ENCODE measurements around the gene PHEX.
A peak's percentile ranks its signal among the peaks of the same experiment; 100 is the strongest.

The PHEX gene

DNA sequence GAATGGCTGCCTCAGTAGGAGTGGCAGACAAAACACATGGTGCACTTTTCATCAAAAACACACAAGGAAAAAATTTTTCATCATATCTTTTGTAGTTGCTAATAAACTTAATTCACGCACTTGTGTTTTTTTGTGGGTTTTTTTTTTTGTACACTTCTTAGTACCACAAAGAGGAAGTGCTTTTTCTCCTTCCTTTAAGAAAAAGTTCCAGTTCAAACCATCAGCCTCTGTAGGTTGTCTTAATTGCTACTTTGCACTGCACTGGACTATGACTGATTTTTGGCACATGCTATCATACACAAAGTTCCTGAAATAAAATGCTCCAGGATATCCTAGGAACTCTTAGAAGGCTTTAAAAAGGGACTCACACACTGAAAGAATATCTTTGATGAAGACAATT lies at the start of gene PHEX:
Gene PHEX (plus strand): TSS at position 242 of the 400 bp plus-strand sequence. CDS start 681 bp downstream, outside the sequence.
- DNase-seq (ENCODE audit: low read depth in 2 of 2) = no peak

DNA sequence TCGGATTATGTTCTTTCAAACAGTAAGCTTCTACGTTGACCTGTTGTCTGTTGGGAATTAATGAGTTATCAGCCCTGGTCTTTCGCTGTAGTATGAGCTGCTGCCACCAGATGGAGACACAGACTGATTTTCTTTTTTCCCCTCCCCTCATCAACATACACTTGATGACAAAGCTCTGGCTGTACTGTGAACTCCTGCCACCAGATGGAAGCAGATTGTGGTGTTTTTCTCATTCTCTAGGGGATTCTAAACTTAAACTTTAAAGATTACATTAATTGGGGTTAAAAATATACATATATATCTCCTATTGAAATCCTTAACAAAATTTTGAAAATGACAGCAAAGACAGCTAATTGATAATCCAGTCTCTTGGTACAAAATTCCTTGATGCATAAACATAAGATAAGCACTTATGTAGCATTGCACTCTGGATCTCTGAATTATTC lies 46.8 kb upstream of the PHEX start:
- peak; percentile 28 to 45 for DNase-seq (ENCODE audit: low read depth in 2 of 2)

DNA sequence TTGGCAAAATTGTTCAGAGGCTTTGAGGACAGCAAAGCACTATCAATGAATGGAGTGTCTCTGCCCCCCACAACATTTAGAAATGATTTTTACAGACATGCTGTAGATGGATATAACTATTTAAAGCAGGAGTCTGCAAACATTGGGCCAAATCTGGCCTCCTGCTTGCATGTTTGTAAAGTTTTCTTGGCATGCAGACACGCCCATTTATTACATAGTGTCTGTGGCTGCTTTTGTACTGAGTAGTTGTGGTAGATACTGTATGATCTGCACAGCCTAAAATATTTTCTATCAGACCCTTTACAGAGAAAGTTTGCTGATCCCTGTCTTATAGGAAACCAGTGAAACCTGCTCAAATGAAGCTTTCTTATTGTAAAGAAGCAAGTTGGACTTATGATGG lies 45.5 kb upstream of the PHEX start:
- no peak for DNase-seq (ENCODE audit: low read depth in 2 of 2)

DNA sequence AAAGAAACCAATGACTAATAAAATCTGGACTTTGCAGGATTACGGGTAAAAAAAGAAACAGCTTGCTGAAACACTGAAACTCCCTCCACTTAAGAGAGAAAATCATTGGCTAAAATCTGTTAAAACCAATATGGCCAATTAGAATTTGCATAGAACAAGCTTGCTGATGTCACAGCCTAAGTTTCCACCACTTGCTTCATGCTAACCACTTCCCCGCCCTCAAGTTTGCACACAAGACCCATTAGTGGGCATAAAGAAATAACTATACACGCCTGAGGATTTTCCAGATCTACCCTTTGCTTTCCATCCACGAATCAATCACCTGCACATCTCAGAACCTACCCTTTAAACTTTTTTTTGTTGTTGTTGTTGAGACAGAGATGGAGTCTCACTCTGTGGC lies 42.7 kb upstream of the PHEX start:
- peak in 1 of 2 experiments; percentile 20 for DNase-seq (ENCODE audit: low read depth in 2 of 2)

DNA sequence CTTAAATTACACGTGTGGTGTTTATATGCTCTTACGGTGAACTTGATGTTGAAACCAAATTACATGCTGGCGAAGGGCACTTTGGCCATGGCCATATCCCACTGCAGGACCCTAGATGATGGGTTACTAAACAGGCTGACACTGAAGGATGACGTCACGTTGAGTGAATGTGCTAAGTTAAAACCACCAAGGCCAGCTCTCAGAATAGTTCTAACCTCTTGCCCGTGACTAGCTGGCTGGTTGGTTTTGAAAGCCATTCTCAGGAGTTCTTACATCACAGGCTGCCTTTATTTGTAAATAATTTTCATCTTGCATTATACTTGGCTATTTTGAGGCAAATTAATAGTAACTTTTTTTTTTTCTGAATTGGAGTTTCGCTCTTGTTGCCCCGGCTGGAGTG lies 41.3 kb upstream of the PHEX start:
- DNase-seq (ENCODE audit: low read depth in 2 of 2) = no peak

DNA sequence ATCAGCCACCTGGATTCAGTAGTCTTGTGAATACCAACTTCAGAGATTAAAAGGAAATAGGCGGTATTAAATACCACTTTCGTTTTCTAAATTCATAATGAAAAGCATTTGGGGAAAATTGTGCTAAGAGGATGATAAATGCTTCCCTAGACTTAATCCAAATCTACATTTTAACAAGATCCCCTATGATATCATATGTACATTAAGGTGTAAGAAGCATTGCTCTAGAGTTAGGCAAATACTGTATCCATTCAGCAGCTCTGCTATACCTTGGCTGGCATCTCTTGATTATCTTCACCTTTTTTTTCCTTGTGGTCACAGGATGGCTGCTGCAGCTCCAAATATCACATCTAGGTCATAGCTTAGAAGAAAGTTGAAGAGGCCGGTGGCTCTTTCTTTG lies 40.6 kb upstream of the PHEX start:
- no peak for DNase-seq (ENCODE audit: low read depth in 2 of 2)

DNA sequence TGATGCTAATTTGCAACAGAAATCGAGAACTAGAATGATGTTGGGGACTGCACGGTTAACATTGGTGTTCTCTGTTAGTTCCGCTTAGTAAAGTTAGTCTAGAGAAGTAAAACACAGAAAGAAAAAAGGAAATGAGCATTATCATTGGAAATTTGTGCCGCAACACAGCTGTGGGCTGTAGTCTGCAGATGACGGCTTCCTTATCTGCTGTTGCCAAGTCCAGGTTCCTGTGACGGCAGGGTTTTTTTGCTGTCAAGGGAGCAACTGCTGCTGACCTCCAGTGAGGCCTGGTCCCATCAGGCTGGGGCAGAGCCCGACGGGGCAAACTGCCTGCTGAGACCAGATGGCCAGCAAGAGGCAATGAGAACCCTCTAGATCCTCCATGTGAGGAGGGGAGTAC lies 38.9 kb upstream of the PHEX start:
- no peak for DNase-seq (ENCODE audit: low read depth in 2 of 2)

DNA sequence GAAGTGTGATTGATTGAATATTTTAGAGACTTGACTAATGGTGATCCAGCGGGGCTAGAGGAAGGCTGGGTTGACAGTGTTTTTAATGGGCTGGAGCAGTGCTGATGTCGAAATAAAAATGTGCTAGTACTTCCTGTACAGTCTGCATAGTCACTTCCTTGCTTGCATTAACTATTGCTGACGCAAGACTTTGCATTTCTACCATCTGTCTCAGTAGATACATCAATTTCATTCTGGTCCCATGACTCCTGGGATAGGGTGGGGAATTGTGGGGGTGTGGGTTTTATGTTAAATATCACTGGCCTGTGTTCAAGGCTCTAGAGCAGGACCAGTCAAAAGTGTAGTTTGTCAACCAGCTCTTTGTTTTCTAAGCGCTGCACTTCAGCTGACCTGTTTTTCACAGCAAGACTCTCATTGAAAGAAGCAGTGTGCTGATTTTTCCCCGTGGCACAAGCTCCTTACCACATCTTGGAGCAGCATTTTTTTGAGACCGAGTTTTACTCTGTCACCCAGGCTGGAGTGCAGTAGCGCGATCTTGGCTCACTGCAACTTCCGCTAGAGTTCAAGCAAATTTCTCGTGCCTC lies 35.2 kb upstream of the PHEX start:
- no peak for DNase-seq (ENCODE audit: low read depth in 2 of 2)

DNA sequence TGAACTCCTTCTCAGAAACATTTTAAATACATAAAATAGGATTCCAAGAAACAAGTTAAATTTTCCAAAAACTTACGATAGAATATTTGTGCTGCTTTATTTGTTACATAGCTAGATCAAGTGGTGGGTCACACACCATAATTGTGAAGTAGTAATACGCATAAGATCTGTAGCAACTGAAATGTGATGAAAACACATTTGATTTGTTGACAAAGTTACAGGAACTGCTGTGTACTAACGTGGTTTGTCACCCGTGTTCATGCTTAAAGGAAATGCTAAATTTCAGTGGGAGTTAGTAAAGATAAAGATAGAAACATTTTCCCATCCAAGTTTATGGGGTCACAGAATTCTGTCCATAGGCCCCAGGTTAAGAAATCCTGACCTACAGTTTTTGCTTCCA lies 34.1 kb upstream of the PHEX start:
- DNase-seq (ENCODE audit: low read depth in 2 of 2) = no peak

DNA sequence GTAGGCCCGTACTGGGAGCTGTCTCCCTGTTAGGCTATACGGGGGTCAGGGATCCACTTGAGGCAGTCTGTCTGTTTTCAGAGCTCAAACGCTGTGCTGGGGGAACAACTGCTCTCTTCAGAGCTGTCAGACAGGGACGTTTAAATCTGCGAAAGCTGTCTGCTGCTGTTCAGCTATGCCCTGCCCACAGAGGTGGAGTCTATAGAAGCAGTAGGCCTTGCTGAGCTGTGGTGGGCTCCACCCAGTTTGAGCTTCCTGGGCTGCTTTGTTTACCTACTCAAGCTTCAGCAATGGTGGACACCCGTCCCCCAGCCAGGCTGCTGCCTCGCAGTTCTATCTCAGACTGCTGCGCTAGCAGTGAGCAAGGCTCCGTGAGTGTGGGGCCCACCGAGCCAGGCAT lies 27.3 kb upstream of the PHEX start:
- no peak for DNase-seq (ENCODE audit: low read depth in 2 of 2)

DNA sequence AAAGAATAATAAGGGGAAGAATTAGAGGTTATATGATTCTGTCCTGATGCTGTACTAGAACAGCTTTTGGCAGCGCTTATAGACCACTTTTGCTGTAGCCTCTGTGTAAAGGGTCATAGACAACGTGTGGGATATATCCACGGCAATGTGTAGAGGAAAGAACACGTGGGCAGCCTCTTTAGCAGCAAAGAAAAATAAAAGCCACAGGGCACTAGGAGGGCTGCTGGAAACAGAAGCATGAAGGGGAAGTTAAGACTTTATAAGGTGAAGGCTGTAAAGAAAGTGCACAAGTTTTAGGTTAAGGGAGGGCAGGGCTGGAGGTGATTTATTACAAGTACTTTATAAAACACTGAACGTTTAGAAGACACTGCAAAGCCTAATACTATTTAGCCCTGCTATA lies 20.1 kb upstream of the PHEX start:
- no peak for DNase-seq (ENCODE audit: low read depth in 2 of 2)

DNA sequence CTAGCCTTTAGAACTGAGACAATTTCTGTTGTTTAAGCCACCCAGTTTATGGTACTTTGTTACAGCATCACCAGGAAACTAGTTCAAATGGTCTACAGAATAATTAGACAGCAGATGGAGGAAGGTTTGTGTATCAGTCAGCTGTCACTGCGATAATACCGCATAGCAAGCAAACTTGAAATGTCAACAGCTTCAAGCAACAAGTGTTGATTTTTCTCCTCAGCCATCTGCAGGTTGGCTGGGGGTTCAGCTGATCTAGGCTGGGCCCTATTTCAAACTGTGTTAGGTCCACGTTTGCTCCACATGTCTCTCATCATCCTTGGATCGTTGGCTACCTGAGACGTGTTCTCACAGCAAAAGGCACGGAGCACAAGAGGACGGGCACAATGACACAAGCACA lies 19.2 kb upstream of the PHEX start:
- DNase-seq (ENCODE audit: low read depth in 2 of 2) = no peak

DNA sequence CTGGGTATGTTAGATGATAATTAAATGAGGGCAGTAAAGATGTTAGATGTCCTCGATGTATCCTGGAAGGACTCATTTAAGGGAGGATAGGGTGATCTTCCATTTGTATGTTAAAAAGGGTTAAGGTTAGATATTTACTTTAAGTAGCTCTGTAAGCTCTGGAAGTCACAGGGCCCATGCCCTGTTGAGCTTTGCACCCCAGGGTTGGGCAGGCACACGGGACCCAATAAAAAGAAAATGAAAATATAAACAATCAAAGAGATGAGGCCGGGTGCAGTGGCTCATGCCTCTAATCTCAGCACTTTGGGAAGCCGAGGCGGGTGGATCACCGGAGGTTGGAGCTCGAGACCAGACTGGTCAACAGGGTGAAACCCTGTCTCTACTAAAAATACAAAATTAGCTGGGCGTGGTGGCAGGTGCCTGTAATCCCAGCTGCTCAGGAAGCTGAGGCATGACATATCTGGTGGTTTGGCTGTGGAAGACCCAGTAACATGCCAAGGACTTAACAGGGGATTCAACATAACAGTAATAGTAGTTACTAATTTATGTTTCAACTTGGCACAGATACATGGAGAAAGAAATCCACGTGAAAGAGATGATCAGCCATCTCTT lies 16.9 kb upstream of the PHEX start:
- DNase-seq (ENCODE audit: low read depth in 2 of 2) = no peak

DNA sequence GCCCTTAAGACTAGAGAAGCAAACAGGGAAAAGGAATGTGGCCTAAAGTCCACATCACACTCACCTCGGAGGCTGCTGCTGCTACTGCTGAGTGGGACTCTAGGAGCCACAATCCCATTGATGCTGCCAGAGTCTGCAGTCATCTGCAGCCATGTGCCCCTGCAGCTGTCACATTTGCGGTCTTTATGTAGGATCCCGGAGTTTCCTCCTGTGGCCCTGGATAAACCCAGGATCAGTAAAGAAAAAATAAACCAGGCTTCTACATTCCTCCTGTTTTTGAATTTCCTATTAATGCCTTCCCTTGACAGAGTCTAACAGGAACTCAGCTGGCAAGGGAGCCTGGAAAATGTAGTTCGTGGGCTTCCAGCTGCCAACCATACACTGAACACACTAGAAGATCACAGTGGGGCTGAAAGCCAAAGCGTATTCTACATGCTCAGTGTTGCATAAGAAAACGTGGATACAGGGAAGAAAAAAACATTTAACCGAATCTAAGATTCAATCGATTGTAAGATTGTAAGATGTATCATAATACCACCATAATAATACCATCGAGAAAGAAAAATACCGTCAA lies 10.3 kb upstream of the PHEX start:
- DNase-seq (ENCODE audit: low read depth in 2 of 2) = no peak

DNA sequence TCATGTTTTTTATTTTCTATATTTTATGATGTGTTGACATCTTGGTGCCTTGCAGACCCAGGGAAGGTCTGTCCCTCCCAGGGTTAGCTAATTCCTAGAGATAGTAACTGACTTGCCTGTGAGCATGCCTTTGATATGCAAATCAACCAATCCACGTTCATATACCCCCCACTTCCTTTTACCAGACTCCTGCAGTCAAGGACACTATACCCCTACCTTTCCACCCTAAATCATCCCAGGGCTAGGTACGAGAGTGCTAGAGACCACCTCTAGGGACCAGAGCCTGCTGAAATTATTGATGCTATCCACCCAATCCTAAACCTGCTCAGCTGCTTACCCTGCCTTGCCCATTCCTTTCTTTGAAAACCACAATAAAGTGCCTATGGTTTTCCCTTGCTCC lies 7.5 kb upstream of the PHEX start:
- no peak for DNase-seq (ENCODE audit: low read depth in 2 of 2)

DNA sequence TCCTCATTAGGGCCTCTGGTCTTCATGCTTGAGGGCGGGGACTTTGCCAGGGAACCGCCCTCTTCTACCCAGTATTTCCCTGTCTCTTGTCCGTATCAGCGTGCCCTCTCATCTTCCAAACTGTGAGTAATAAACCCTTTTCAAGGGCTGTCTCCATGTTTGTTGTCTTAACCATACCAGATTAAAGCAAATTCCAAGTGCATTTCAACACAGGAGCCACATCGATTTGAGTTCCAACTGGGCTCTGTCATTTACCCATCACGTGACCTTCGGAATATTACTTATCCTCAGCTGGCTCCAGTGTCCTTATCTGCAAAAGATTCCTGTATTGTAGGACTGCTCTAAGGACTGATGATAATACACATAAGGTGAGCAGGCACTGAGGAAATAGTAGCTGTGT lies 6.4 kb upstream of the PHEX start:
- no peak for DNase-seq (ENCODE audit: low read depth in 2 of 2)

DNA sequence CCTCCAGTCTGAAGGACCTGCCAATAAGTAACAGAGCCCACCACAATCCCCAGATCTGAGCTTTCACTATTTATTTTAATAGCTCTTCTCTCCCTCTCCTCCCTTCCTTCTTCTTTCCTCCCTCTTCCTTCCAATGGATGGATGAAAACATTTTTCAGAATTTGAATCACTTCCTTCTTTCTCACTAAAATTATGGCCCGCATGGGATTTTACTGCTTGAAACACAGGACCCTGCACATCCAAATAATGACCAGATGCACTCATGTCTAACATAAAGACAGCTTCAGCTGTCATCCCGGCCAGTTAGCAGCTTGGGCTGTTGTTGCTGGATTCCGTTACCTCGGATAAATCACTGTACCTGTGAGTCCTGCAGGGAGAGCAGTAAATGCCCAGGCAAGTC lies 5.4 kb upstream of the PHEX start:
- no peak for DNase-seq (ENCODE audit: low read depth in 2 of 2)

DNA sequence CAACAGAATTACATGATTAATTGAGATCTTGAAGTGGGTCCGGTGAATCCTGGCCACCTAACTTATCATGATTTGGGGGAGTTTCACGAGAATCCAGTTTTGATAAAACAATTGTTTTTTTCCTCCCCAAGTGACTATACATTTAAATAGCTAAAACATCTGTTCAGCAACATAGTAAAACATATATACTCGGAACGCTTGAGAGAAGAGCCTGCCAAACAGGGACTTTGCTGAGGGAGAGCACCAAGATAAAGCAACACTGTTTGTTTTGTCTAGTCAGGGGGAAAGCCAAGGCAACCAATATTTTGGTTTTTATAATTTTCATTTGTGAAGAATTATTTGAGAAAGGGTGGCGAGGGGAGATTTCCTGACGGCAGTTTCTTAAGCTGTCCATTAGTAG lies 381 bp downstream of the PHEX start:
- DNase-seq (ENCODE audit: low read depth in 2 of 2) = no peak

DNA sequence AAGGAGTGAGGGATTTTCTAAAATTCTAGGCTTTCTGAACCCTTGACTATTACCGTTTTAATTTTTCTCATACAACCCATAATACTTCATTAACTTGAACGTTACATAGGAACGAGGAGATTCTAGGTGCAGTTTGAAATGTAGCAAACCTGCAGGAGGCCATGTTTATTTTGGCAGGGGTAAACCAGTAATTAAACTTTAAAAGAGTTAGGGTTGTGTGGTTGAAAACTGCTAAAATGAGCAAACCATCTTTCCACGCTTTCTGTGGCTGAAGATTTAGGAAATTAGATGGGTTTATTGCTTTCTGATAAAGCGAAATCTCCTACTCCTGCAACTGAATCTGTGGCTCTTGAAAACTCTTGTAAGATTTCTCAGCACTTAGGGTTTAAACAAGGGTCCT lies 1.7 kb downstream of the PHEX start:
- DNase-seq (ENCODE audit: low read depth in 2 of 2) = no peak

DNA sequence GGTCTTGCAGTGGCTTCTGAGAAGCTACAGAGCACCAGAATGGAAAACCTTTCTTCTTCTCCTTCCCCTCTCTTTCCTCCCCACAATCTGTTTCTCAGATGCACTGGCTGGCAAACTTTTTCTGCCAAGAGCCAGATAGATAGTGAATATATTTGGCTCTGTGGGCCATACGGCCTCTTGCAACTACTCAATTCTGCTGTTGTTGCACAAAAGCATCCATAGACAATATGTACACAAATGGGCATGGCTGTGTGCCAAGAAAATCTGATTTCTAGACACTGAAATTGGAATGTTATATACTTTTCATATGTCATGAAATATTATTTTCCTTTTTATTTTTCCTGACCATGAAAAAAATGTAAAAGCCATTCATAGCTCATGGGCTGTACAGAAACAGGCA lies 3.1 kb downstream of the PHEX start:
- DNase-seq (ENCODE audit: low read depth in 2 of 2) = no peak

DNA sequence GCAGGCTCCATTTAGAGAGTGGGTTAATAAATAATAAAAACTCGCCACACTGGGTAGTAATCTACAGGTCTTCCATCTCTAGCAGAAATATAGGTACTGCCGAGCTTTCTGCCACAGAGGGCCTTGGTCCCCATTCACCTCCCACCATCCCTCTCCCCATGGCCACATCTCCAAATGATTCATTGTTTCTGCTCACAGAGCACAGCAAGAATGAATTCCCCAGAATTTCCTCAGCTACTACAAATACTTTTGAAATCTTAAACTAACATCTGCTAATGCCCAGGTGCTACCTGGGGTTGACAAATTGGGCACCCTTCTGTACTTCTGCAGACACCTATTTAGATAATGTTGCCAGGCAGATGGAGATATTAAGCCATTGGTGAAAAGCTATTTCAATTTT lies 5.1 kb downstream of the PHEX start:
- no peak for DNase-seq (ENCODE audit: low read depth in 2 of 2)

DNA sequence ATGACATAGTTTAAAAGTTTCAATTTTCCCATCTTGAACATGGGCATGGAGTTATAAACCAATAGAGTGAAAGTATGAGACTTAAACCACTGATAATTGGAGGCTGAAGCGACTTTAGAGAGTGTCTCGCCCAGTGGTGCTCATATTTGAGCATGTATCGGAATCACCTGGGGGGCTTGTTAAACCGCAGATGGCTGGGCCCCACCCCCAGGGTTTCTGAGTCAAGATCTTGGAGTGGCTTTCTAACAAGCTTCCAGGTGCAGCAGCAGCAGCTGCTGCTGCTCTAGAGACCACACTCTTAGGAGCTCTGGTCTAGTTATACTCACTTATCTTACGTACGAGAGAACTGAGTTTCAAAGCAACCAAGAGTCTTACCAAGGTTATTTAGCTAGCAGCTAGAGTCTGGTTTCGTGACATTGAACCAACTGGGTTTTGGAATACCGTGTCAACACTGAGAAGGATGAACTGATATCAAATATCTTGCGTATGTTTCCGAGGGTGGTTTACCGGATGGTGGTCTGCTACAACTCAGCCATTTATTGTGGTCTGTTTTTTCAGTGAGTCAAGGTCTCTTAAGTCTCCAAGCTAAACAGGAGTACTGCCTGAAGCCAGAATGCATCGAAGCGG lies 5.9 kb downstream of the PHEX start:
- no peak for DNase-seq (ENCODE audit: low read depth in 2 of 2)

DNA sequence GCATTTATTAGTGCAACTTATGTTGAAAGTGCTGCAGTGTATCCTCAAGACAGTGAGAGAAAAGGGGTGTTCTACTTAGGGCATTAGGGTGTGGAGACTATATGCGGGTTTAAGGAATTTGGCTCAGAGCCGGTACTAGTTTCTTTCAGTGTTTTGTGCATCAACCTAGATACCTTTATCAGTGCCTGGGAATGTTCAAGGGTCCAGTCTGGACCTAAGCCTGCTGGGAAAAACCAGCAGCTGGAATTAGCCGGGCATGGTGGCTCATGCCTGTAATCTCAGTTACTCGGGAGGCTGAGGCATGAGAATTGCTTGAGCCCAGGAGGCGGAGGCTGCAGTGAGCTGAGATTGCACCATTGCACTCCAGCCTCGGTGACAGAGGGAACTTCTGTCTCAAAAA lies 7.4 kb downstream of the PHEX start:
- DNase-seq (ENCODE audit: low read depth in 2 of 2) = no peak
